Ascending aorta (tissue), 2 donors: ENCODE measurements around the gene SUMO3. TPM values are rescaled to one million over a fixed set of nuclear protein-coding genes. Genes with fewer than 3 reads are reported as not detected.

Experiments used
- DNase-seq, 2 donors: peaks; one replicate each; pipeline ENCODE4 v3.0.0-alpha.2; 2019; ENCODE audit warnings: low spot score in 2 of 2
- H3K27ac ChIP-seq, 2 donors: fragments of 200-600 bp; sonication (generic); one replicate each; pipeline ENCODE4 v1.5.1; 2016 to 2017; ENCODE audit warnings: mild to moderate bottlenecking in 1 of 2
- H3K27me3 ChIP-seq: fragments of 200-600 bp; sonication (generic); one replicate; pipeline ENCODE4 v1.5.1; 2017
- H3K36me3 ChIP-seq, 2 donors: fragments of 200-600 bp; sonication (generic); one replicate each; pipeline ENCODE4 v1.5.1; 2016
- H3K4me1 ChIP-seq, 2 donors: fragments of 200-600 bp; sonication (generic); one replicate each; pipeline ENCODE4 v1.5.1; 2016 to 2017; ENCODE audit warnings: mild to moderate bottlenecking in 1 of 2
- H3K4me3 ChIP-seq, 2 donors: fragments of 200-600 bp; sonication (generic); one replicate each; pipeline ENCODE4 v1.5.1; 2016 to 2017; ENCODE audit warnings: mild to moderate bottlenecking in 1 of 2
- H3K9me3 ChIP-seq, 2 donors: fragments of 200-600 bp; sonication (generic); one replicate each; pipeline ENCODE4 v1.5.1; 2016
- intact Hi-C: fragments of 100-400 bp; cut with DNase I; formaldehyde crosslinking; loops from one replicate; pipeline ENCODE4 v1.15.1; 2023
- total RNA-seq: library from RNA; depleted of rRNA; stranded (reverse); fragments of >200 nt; gene quantifications from one replicate; pipeline ENCODE4 v1.1.0, GENCODE V29; 2016
- TF ChIP-seq, protein P1 (sequence below), 3 experiments: fragments of 200-600 bp in 2 of 3; fragments of 450-650 bp in 1 of 3; sonication (generic) in 2 of 3; IDR thresholded peaks; one replicate each; pipeline ENCODE4 v1.5.1; 2016 to 2019; ENCODE audit warnings: antibody characterized with exemption in 3 of 3, mild to moderate bottlenecking in 1 of 3, moderate library complexity in 1 of 3

The SUMO3 gene
- total RNA-seq, 1 donor from 2014 or later, result 69.2 TPM

DNA sequence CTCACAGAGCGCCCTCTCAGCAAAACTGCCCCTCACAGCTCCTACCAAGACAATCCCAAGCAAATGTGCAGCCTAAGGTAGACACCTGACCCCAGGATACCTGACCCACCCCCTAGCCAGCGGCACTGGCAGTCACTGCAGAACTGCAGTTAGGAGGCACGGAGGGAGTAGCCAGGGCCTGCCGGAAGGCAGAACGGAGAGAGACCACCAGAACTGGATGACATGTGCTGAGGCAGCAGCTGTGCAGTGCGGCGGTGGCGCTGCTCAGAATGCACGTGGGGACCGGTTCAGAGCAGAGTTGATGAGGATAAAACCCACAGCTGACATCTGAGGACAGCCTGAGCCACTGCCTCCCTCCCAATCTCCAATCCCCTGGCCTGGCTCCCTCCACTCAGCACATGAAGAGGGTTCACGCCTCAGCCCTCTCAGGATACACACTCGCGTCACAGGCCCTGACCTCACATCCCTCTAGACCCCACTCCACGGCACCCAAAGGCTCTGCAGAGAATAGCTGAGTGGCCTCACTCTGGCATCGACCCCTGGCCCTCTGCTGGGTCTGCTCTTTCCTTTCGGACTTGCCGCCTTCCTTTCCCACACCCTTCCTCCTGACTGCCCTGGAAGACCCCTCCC, 45.9 kb downstream of the SUMO3 start:
- no peak for DNase-seq
- Histone ChIP-seq H3K27me3 (no peaks in the 10 kb centered on the region), H3K4me3 (no peak overlapping the region), H3K9me3 (no peaks in the 10 kb centered on the region), H3K4me1 (no peaks in the 10 kb centered on the region), H3K36me3 (peaks cover 51 to 74% of the 10 kb centered on the region in 2 donors), H3K27ac (no peak overlapping the region)
- intact Hi-C loops, result no loop called here
- TF ChIP-seq, protein P1, sequence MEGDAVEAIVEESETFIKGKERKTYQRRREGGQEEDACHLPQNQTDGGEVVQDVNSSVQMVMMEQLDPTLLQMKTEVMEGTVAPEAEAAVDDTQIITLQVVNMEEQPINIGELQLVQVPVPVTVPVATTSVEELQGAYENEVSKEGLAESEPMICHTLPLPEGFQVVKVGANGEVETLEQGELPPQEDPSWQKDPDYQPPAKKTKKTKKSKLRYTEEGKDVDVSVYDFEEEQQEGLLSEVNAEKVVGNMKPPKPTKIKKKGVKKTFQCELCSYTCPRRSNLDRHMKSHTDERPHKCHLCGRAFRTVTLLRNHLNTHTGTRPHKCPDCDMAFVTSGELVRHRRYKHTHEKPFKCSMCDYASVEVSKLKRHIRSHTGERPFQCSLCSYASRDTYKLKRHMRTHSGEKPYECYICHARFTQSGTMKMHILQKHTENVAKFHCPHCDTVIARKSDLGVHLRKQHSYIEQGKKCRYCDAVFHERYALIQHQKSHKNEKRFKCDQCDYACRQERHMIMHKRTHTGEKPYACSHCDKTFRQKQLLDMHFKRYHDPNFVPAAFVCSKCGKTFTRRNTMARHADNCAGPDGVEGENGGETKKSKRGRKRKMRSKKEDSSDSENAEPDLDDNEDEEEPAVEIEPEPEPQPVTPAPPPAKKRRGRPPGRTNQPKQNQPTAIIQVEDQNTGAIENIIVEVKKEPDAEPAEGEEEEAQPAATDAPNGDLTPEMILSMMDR (IDR thresholded peaks at IDR 0.05), result no peak

DNA sequence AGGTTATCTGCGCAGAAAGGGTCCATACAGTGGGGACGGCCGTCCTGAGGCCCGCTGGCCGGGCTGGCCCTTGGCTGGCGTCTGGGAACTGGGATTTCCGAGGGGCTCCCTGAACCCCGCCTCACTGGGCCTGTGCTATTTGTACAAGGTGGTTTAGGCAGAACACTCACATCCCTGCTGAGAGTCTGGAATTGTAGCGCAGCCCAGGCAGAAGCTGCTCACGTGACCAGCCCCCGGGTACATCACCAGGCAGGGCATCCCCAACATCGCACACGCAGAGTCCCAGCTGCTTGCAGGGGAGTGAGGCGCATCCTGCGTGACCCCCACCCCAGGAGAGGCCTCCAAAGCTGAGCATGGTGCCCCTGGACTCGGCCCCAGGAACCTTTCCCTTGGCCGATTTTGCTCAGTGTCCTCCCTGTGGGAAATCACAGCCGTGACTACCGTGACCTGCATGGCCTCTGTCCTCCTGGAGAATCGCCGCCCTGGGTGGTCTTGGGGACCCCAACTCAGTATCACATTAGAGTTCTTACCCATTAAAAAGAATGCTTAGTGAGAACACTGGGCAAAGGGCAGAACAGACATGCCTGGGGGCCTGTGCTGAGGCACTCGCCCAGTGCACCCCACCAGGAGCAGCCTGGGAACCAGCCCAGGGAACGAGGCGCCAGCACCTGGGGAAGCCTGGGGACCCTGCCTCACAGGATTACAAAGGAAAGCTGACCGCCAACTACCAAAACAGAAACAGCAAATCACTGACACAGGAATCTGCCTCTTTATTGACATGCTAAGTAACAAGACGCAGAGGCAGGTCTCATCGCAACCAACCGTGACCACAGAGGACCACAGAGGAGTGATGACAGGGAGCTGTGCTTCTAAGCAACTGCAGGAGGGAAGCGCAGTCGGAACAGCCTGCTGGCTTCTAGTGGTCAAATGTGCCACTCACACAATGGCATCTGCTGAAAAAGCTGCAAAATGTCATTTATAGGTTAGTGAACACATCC, 49.7 kb downstream of the SUMO3 start:
- H3K27ac ChIP-seq, result no peak overlapping the region
- H3K27me3 ChIP-seq, result no peaks in the 10 kb centered on the region
- TF ChIP-seq, protein P1 (IDR thresholded peaks at IDR 0.05), result no peak
- intact Hi-C loops, result no loop called here
- no peaks in the 10 kb centered on the region for H3K9me3 ChIP-seq
- DNase-seq, result no peak
- peaks cover 33 to 39% of the 10 kb centered on the region in 2 donors for H3K36me3 ChIP-seq
- no peaks in the 10 kb centered on the region for H3K4me1 ChIP-seq
- H3K4me3 ChIP-seq, result no peak overlapping the region

DNA sequence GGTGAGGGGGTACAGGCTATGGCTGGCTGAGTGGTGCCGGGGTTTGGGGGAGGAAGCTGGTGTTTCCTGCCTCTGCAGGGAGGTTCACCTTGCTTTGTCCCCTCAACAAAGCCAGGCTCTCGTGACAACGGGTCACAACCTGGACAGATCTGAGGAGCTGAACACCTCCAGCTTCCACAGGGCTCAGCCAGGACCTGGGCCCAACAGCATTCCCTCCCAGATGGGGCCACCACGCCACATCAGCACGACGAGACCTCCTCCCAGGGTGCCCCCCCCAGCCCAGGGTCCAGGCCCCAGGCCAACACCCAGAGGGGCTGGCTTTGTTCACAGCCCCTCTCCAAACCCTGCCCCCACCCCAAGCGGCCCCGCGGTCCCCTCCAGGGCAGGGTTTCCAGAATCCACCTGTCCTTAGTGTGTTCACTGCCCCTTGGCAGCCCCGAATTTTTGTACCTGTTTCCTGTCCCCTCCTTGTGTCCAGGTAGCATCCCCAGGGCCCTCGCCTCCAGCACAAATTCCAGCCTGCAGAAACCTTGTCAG, 51.0 kb downstream of the SUMO3 start:
- intact Hi-C loops, result no loop called here
- DNase-seq, result no peak
- TF ChIP-seq, protein P1 (IDR thresholded peaks at IDR 0.05), result no peak

DNA sequence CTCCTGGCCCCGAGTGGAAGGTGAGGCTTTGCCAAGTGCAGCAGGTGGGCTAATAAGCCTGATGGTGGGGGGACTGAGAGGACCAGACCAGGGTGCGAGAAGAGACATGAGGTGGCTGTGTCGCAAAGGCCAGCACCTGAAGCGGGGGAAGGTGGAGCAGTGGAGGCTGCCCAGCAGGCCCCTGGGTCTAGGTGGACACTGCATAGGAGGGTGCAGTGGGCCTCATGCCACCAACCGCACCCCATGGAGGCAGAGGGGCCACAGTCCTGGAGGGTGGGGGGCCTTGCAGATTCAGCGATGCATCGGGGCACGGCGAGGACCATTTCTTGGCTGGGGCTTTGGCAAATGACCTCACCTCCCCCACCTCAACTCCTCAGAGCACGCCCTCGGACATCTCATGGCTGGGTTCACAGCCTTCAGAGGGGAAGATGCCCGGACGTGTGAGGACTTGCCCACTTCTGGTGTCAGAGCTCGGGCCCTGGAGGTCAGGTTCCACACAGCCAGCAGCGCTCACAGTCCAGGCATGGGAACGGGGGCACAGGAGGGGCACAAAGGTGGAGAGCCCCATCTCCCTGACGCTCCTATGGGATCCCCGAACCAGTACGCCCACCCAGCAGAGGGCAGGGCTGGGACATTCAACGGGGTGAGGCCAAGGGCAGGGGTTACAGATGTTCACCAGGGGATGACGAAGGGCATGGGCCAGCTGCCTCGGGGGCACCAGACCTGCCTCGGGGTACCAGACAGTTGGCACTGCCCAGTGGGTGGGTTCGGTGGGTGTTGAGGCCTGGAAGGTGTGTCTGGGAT, 51.6 kb downstream of the SUMO3 start:
- Histone ChIP-seq H3K9me3 (no peaks in the 10 kb centered on the region), H3K4me1 (no peaks in the 10 kb centered on the region), H3K27ac (no peak overlapping the region), H3K4me3 (no peak overlapping the region), H3K36me3 (peaks cover 18 to 21% of the 10 kb centered on the region in 2 donors), H3K27me3 (no peaks in the 10 kb centered on the region)
- DNase-seq, result no peak
- TF ChIP-seq, protein P1 (IDR thresholded peaks at IDR 0.05), result no peak
- intact Hi-C loops, result no loop called here

More for the DNA sequence above, 51.0 kb downstream of the SUMO3 start:
- H3K27ac ChIP-seq, result no peak overlapping the region
- no peaks in the 10 kb centered on the region for H3K9me3 ChIP-seq
- H3K4me1 ChIP-seq, result no peaks in the 10 kb centered on the region
- H3K36me3 ChIP-seq, result peaks cover 23 to 27% of the 10 kb centered on the region in 2 donors
- H3K4me3 ChIP-seq, result no peak overlapping the region
- H3K27me3 ChIP-seq, result no peaks in the 10 kb centered on the region
